ENCODE results near the gene WDR5B.

The WDR5B gene

GRCh38 chr3:122365073-122365472 lies 50.8 kb downstream of the WDR5B start:
- DNase-seq, result no peak

DNA sequence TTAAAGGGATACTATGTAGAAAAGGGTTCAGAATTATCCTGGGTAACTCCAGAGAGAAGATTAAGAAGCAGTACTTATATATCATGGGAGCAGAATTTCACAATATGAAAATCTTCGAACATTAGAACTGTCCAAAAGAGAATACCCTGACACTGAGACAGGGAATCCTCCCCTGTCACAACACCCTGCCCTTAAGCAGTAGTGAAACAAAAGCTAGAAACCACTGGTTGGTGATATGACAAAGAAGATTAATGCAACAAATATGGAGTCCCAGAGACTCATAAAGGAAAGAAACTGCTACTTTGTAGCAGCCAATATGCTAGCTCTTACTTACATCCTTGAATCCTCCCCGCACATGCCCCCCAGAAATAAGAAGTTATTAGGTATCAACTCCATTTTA lies 51.4 kb downstream of the WDR5B start:
- DNase-seq, result no peak

Data from stimulated activated CD4-positive, alpha-beta T cell treated with anti-CD3 and anti-CD28 coated beads, Interleukin-2, amount 100 ng/mL, for 24 hours (primary cell).